Neural progenitor cell (in vitro differentiated cells): ENCODE results near the gene PTPRG. TPM values are rescaled to one million over a fixed set of nuclear protein-coding genes. Genes with fewer than 3 reads are reported as not detected.
A peak's percentile ranks its signal among the peaks of the same experiment; 100 is the strongest.

Source experiments
- DNase-seq: peaks from one replicate; pipeline ENCODE4 v3.0.0-alpha.2; 2016; ENCODE audit warnings: low spot score
- H2AFZ ChIP-seq: fragments of 200-600 bp; sonication (generic); replicated peaks from 2 replicates; pipeline ENCODE4 v1.6.1; 2016; ENCODE audit warnings: antibody characterized with exemption
- H3F3A ChIP-seq: fragments of 200-600 bp; sonication (generic); 2 replicates; pipeline ENCODE4 v1.6.1; 2016; ENCODE audit warnings: antibody characterized with exemption, low read depth
- H3K27ac ChIP-seq: fragments of 200-600 bp; sonication (generic); 2 replicates; pipeline ENCODE4 v1.5.1; 2016; ENCODE audit warnings: mild to moderate bottlenecking
- H3K27me3 ChIP-seq: fragments of 200-600 bp; sonication (generic); 2 replicates; pipeline ENCODE4 v1.6.1; 2016; ENCODE audit warnings: mild to moderate bottlenecking, moderate library complexity
- H3K36me3 ChIP-seq: fragments of 200-600 bp; sonication (generic); 2 replicates; pipeline ENCODE4 v1.5.1; 2016
- H3K4me1 ChIP-seq: fragments of 200-600 bp; sonication (generic); 2 replicates; pipeline ENCODE4 v1.6.1; 2016; ENCODE audit warnings: mixed run types
- H3K4me2 ChIP-seq: fragments of 200-600 bp; sonication (generic); 2 replicates; pipeline ENCODE4 v1.6.1; 2016
- H3K4me3 ChIP-seq: fragments of 200-600 bp; sonication (generic); 2 replicates; pipeline ENCODE4 v1.5.1; 2016
- H3K79me2 ChIP-seq: fragments of 200-600 bp; sonication (generic); 2 replicates; pipeline ENCODE4 v1.6.1; 2016; ENCODE audit warnings: low read depth
- H3K9ac ChIP-seq: fragments of 200-600 bp; sonication (generic); 2 replicates; pipeline ENCODE4 v1.6.1; 2016
- H3K9me3 ChIP-seq: fragments of 200-600 bp; sonication (generic); 2 replicates; pipeline ENCODE4 v1.5.1; 2016; ENCODE audit warnings: low read depth
- H4K20me1 ChIP-seq: fragments of 200-600 bp; sonication (generic); 2 replicates; pipeline ENCODE4 v1.6.1; 2016; ENCODE audit warnings: low read depth
- H3K27ac Mint-ChIP-seq: 3 replicates; pipeline ENCODE4 v1.8.0; 2021; ENCODE audit warnings: mixed read lengths
- H3K27me3 Mint-ChIP-seq: 2 replicates; pipeline ENCODE4 v1.8.0; 2022; ENCODE audit warnings: low read depth, mild to moderate bottlenecking, inconsistent platforms, moderate library complexity, mixed read lengths; ENCODE audit not compliant: insufficient read depth
- H3K36me3 Mint-ChIP-seq: 3 replicates; pipeline ENCODE4 v1.8.0; 2021; ENCODE audit warnings: mixed read lengths
- H3K4me1 Mint-ChIP-seq: 3 replicates; pipeline ENCODE4 v1.8.0; 2021; ENCODE audit warnings: mixed read lengths
- H3K4me3 Mint-ChIP-seq: 3 replicates; pipeline ENCODE4 v1.8.0; 2021; ENCODE audit warnings: mild to moderate bottlenecking, moderate library complexity, mixed read lengths
- H3K9me3 Mint-ChIP-seq: 3 replicates; pipeline ENCODE4 v1.8.0; 2020; ENCODE audit warnings: mixed read lengths
- EZH2 ChIP-seq: fragments of 200-600 bp; sonication (generic); IDR thresholded peaks from 2 replicates; pipeline ENCODE4 v1.6.1; 2017; ENCODE audit warnings: antibody characterized with exemption, mild to moderate bottlenecking, moderate library complexity
- EZH2phosphoT487 ChIP-seq: fragments of 200-600 bp; sonication (generic); IDR thresholded peaks from 2 replicates; pipeline ENCODE4 v1.6.1; 2017; ENCODE audit warnings: antibody characterized with exemption
- total RNA-seq: library from RNA; depleted of rRNA; stranded (reverse); fragments of >200 nt; gene quantifications from 2 replicates; pipeline ENCODE4 v1.2.3, GENCODE V29; 2015; ENCODE audit warnings: low replicate concordance
- TF ChIP-seq, protein P1 (sequence below): fragments of 200-600 bp; sonication (generic); IDR thresholded peaks from 2 replicates; pipeline ENCODE4 v1.5.1; 2017; ENCODE audit warnings: antibody characterized with exemption, mild to moderate bottlenecking

PTPRG gene
- total RNA-seq, 1 donor from 2014 or later: 65.3 TPM

- no peak overlapping the region for H3K27ac Mint-ChIP-seq
- Histone ChIP-seq H3F3A (no peaks in the 10 kb centered on the region), H3K4me2 (no peak overlapping the region)
Measured at GRCh38 chr3:61629442-61629841, 68.1 kb downstream of the PTPRG start.

DNA sequence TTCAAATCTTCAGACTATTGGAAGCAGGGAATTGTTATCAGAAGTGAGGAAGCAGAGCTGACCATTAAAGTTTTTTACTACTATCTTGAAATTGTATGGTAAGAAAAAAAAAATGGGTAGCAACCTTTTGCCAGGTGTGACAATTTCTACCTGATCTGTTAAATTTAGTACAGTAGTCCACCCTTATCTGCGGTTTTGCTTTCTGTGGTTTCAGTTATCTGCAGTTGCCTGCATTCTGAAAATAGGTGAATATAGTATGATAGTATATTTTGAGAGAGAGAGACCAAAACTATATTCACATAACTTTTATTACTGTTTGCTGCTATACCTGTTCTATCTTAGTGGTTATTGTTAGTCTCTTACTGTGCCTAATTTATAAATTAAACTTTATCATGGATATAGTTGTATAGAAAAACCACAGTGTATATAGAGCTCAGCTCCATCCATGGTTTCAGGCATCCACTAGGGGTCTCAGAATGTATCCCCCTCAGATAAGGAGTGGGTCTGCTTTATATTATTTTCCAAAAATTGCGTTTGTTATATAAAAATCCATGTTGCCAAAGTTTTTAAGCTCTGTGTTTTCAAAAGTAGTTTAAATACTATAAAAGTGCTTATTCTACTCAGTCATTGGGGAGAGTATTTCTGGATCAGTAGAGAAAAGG, 69.9 kb downstream of the PTPRG start:
- Histone ChIP-seq H3K9ac (no peak overlapping the region), H4K20me1 (peaks cover 77% of the 10 kb centered on the region), H3K27me3 (no peaks in the 10 kb centered on the region), H3K9me3 (no peaks in the 10 kb centered on the region), H3K4me3 (no peak overlapping the region), H3K36me3 (no peaks in the 10 kb centered on the region), H3K79me2 (peaks cover 100% of the 10 kb centered on the region), H2AFZ (no peak overlapping the region), H3F3A (no peaks in the 10 kb centered on the region), H3K4me2 (no peak overlapping the region), H3K4me1 (peaks cover 4% of the 10 kb centered on the region), H3K27ac (no peak overlapping the region)
- no peak for DNase-seq
- Mint-ChIP-seq H3K36me3 (peaks cover 6% of the 10 kb centered on the region), H3K27ac (no peak overlapping the region), H3K27me3 (peaks cover 5% of the 10 kb centered on the region), H3K4me1 (no peaks in the 10 kb centered on the region), H3K9me3 (no peaks in the 10 kb centered on the region), H3K4me3 (no peak overlapping the region)
- TF ChIP-seq EZH2phosphoT487: no peak
- TF ChIP-seq, protein P1, sequence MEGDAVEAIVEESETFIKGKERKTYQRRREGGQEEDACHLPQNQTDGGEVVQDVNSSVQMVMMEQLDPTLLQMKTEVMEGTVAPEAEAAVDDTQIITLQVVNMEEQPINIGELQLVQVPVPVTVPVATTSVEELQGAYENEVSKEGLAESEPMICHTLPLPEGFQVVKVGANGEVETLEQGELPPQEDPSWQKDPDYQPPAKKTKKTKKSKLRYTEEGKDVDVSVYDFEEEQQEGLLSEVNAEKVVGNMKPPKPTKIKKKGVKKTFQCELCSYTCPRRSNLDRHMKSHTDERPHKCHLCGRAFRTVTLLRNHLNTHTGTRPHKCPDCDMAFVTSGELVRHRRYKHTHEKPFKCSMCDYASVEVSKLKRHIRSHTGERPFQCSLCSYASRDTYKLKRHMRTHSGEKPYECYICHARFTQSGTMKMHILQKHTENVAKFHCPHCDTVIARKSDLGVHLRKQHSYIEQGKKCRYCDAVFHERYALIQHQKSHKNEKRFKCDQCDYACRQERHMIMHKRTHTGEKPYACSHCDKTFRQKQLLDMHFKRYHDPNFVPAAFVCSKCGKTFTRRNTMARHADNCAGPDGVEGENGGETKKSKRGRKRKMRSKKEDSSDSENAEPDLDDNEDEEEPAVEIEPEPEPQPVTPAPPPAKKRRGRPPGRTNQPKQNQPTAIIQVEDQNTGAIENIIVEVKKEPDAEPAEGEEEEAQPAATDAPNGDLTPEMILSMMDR: peak; percentile 23

More at GRCh38 chr3:61629442-61629841, 68.1 kb downstream of the PTPRG start:
- TF ChIP-seq EZH2phosphoT487 (no peak), EZH2 (no peak)
- TF ChIP-seq, protein P1: no peak
- no peaks in the 10 kb centered on the region for H3K9me3 Mint-ChIP-seq
- no peak overlapping the region for H3K9ac ChIP-seq
- H3K36me3 Mint-ChIP-seq: peaks cover 6% of the 10 kb centered on the region
- H3K27ac ChIP-seq: no peak overlapping the region
- H3K4me1 ChIP-seq: peaks cover 4% of the 10 kb centered on the region
- no peak overlapping the region for H3K4me3 Mint-ChIP-seq
- no peaks in the 10 kb centered on the region for H3K9me3 ChIP-seq
- H3K27me3 ChIP-seq: no peaks in the 10 kb centered on the region
- no peak for DNase-seq
- H4K20me1 ChIP-seq: peaks cover 76% of the 10 kb centered on the region
- no peaks in the 10 kb centered on the region for H3K36me3 ChIP-seq
- no peak overlapping the region for H2AFZ ChIP-seq
- H3K27me3 Mint-ChIP-seq: peaks cover 5% of the 10 kb centered on the region
- H3K79me2 ChIP-seq: peaks cover 100% of the 10 kb centered on the region
- H3K4me3 ChIP-seq: no peak overlapping the region
- no peaks in the 10 kb centered on the region for H3K4me1 Mint-ChIP-seq

DNA sequence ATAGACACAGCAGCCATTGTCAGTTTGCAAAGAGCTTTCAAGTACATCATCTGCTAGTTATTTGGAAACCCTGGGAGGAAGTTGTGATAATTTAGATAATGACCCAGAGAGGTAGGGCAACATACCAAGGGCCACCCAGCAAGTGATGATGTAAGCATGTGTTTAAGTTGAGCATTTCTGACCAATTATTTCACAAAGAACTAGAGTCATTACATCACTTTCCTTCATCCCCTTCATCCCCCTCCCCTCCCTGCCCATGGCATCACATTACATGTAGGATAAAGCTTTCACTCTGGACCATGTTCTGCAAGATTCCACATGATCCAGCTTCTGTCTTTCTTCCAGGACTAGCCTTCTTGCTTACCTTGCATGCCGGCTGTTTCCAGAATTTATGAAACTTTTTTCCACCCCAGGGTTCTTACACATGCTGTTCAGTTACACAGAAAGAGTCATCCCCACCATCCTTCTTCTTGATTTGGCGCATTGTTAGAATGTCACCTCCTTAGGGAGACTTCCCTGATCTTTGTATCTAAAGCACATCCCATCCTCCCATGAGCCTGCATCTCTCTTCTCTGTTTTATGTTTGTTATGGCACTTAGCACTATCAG, 71.3 kb downstream of the PTPRG start:
- Histone ChIP-seq H3K9me3 (no peaks in the 10 kb centered on the region), H3F3A (no peaks in the 10 kb centered on the region), H3K79me2 (peaks cover 100% of the 10 kb centered on the region), H3K9ac (no peak overlapping the region), H3K27me3 (no peaks in the 10 kb centered on the region), H3K4me3 (no peak overlapping the region), H2AFZ (no peak overlapping the region), H3K27ac (no peak overlapping the region), H4K20me1 (peaks cover 67% of the 10 kb centered on the region), H3K4me1 (no peaks in the 10 kb centered on the region), H3K4me2 (no peak overlapping the region), H3K36me3 (no peaks in the 10 kb centered on the region)
- no peaks in the 10 kb centered on the region for H3K4me1 Mint-ChIP-seq
- H3K9me3 Mint-ChIP-seq: no peaks in the 10 kb centered on the region
- no peak overlapping the region for H3K4me3 Mint-ChIP-seq
- TF ChIP-seq EZH2: no peak
- TF ChIP-seq EZH2phosphoT487: no peak
- TF ChIP-seq, protein P1: no peak
- no peak overlapping the region for H3K27ac Mint-ChIP-seq
- H3K27me3 Mint-ChIP-seq: peaks cover 3% of the 10 kb centered on the region
- peaks cover 6% of the 10 kb centered on the region for H3K36me3 Mint-ChIP-seq
- no peak for DNase-seq
